ENCODE measurements around the gene GREB1L.

GREB1L gene

GRCh38 chr18:21490748-21491147, 248.7 kb downstream of the GREB1L start:
- no peak for DNase-seq

GRCh38 chr18:21496277-21496835, 254.3 kb downstream of the GREB1L start:
- no peak for DNase-seq

- no peak for DNase-seq
Measured at GRCh38 chr18:21499997-21500396, 258.0 kb downstream of the GREB1L start.

- no peak for DNase-seq
Measured at GRCh38 chr18:21502661-21503060, 260.6 kb downstream of the GREB1L start.

GRCh38 chr18:21507913-21508701, 266.1 kb downstream of the GREB1L start:
- DNase-seq, result no peak

- no peak for DNase-seq
Measured at GRCh38 chr18:21509062-21509461, 267.0 kb downstream of the GREB1L start.

- DNase-seq, result no peak
Measured at GRCh38 chr18:21513292-21513691, 271.3 kb downstream of the GREB1L start.

- no peak for DNase-seq
Measured at GRCh38 chr18:21513741-21514140, 271.7 kb downstream of the GREB1L start.

- DNase-seq, result no peak
Measured at GRCh38 chr18:21522530-21522929, 280.5 kb downstream of the GREB1L start.

GRCh38 chr18:21525916-21526315, 283.9 kb downstream of the GREB1L start:
- DNase-seq, result no peak

GRCh38 chr18:21526463-21526862, 284.4 kb downstream of the GREB1L start:
- no peak for DNase-seq

- DNase-seq, result no peak
Measured at GRCh38 chr18:21534327-21534726, 292.3 kb downstream of the GREB1L start.

GRCh38 chr18:21538230-21538629, 296.2 kb downstream of the GREB1L start:
- no peak for DNase-seq

- DNase-seq, result no peak
Measured at GRCh38 chr18:21546423-21546822, 304.4 kb downstream of the GREB1L start.

- DNase-seq, result no peak
Measured at GRCh38 chr18:21548647-21549046, 306.6 kb downstream of the GREB1L start.

GRCh38 chr18:21550510-21550970, 308.5 kb downstream of the GREB1L start:
- no peak for DNase-seq

GRCh38 chr18:21557607-21558253, 315.7 kb downstream of the GREB1L start:
- no peak for DNase-seq

- no peak for DNase-seq
Measured at GRCh38 chr18:21559195-21559594, 317.2 kb downstream of the GREB1L start.

- DNase-seq, result no peak
Measured at GRCh38 chr18:21571772-21572171, 329.7 kb downstream of the GREB1L start.
